ENCODE results near the gene FOCAD.

Gene FOCAD

DNA sequence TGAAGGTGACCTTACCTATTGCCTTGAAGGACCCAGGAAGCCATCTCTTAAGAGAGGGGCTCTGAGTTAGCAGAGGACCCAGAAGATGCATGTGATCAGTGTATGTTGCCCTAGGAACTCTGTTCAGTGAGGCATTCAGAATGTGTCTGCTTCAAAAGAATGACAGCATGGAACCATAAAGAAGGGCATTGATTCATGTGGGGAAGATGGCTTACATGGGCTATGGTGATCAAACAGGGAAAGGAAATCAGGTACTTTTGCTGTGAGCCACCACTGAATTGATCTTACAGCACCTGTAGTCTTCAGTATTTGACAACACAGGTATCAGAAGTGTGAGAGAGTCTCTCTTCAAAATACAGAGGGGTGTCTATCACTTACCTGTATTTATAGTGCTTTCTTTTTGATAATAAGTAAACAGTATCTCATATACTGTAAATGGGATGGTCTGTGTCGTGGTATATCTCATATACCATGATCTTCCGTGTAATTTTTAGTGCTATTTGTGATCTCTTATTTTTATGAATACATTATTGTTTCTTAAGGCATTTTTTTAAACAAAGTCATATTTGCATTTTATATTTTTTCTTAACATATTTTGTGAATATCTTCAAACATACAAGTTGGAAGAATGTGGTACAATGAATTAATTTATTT lies 57.0 kb downstream of the FOCAD start:
- DNase-seq (ENCODE audit: low read depth), result no peak
- TF ChIP-seq CTCF (IDR thresholded peaks at IDR 0.05; ENCODE audit: low read depth, low read length, missing control alignments), result no peak
- in situ Hi-C loops (cut with HindIII; ENCODE audit: low sequenced_read_pairs), result no loop called here
- no peak overlapping the region for H3K4me3 ChIP-seq (ENCODE audit: low read depth, low read length)

DNA sequence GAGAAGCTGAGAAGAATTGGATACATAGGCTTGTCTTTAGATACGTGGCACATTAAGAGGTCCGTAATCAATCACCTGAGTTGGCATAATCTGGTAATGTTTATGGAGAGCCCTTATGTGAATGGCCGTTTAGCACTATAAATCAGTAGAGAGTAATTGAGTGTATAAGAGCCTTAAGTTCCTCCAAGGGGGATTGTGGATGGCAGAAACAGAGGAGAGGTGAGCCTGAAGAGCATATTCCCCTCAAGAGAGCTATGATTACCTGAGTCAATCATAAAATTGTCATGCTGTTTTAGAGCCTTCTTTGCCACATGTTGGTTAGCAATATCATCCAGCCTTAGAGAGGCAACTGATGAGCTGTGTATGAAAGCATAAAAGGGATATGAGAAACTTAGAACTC lies 58.8 kb downstream of the FOCAD start:
- DNase-seq (ENCODE audit: low read depth), result no peak
- no peak for TF ChIP-seq CTCF (IDR thresholded peaks at IDR 0.05; ENCODE audit: low read depth, low read length, missing control alignments)
- in situ Hi-C loops (cut with HindIII; ENCODE audit: low sequenced_read_pairs), result no loop called here
- no peak overlapping the region for H3K4me3 ChIP-seq (ENCODE audit: low read depth, low read length)

GRCh38 chr9:20744036-20744630 lies 60.1 kb downstream of the FOCAD start:
- TF ChIP-seq CTCF (IDR thresholded peaks at IDR 0.05; ENCODE audit: low read depth, low read length, missing control alignments), result no peak
- DNase-seq (ENCODE audit: low read depth), result no peak
- in situ Hi-C loops (cut with HindIII; ENCODE audit: low sequenced_read_pairs), result no loop called here
- no peak overlapping the region for H3K4me3 ChIP-seq (ENCODE audit: low read depth, low read length)

- no peak for TF ChIP-seq CTCF (IDR thresholded peaks at IDR 0.05; ENCODE audit: low read depth, low read length, missing control alignments)
- in situ Hi-C loops (cut with HindIII; ENCODE audit: low sequenced_read_pairs), result no loop called here
- DNase-seq (ENCODE audit: low read depth), result no peak
- no peak overlapping the region for H3K4me3 ChIP-seq (ENCODE audit: low read depth, low read length)
These were observed 62.9 kb downstream of the FOCAD start for GRCh38 chr9:20746967-20747366.

- no peak overlapping the region for H3K4me3 ChIP-seq (ENCODE audit: low read depth, low read length)
These were observed 65.6 kb downstream of the FOCAD start for GRCh38 chr9:20749496-20750198.

DNA sequence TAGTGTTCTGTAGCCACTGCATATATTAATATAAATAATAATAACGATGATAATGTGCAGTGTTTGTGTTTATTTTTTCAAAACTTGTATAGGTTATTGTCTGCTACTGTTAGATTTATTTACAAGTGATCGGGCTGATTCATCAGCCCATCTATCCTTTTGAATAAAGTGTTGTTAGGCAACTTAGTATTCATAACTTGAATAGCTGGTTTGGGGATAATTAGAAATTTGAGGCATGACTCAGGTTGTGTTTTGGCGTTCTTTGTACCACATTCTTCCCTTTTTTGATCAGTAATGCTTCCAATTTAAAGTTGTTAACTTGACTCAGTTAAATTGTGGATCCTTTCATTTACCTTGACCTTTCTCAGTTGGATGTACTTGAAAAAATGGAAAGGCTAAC lies 69.7 kb downstream of the FOCAD start:
- DNase-seq (ENCODE audit: low read depth), result peak; percentile 35
- no peak for TF ChIP-seq CTCF (IDR thresholded peaks at IDR 0.05; ENCODE audit: low read depth, low read length, missing control alignments)
- H3K4me3 ChIP-seq (ENCODE audit: low read depth, low read length), result no peak overlapping the region
- in situ Hi-C loops (cut with HindIII; ENCODE audit: low sequenced_read_pairs), result no loop called here

More at GRCh38 chr9:20749496-20750198, 65.6 kb downstream of the FOCAD start:
- TF ChIP-seq CTCF (IDR thresholded peaks at IDR 0.05; ENCODE audit: low read depth, low read length, missing control alignments), result no peak
- no peak for DNase-seq (ENCODE audit: low read depth)
- in situ Hi-C loops (cut with HindIII; ENCODE audit: low sequenced_read_pairs), result no loop called here
